DND-41 (cell line): Measurements from ENCODE around the gene MICAL3.

ENCODE experiments used
- CTCF ChIP-seq: IDR thresholded peaks from 2 replicates; pipeline ENCODE4 v1.5.1; 2012; ENCODE audit warnings: borderline replicate concordance, low read length, moderate library complexity, mild to moderate bottlenecking; ENCODE audit not compliant: poor library complexity, severe bottlenecking; ENCODE audit errors: extremely low read depth
- EZH2 ChIP-seq: IDR thresholded peaks from 3 replicates; pipeline ENCODE4 v1.6.1; 2012; ENCODE audit warnings: borderline replicate concordance, low read depth, mild to moderate bottlenecking, moderate library complexity, low read length, inconsistent platforms; ENCODE audit not compliant: severe bottlenecking

DNA sequence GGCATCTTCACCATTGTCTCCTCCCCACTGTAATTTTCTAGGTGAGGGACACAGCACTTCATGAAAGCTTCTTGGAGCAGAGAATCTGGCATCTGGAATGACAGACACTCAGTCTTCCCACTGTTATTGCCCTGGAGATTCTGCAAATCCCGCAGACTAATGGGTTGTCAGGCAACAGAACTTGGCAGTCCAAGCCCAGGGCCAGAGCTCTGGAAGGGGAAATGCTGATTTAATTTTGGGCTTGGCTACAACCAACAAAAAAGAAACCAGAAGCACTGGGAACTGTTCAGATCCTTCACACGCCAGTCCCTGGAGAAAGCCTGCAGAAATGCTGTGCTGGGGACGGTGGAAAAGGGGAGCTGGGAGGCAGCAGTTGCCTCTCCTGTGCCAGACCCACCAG, 178.6 kb downstream of the MICAL3 start:
- TF ChIP-seq CTCF (no peak), EZH2 (no peak)
